Astrocyte (in vitro differentiated cells and primary cell): Measurements from ENCODE around the gene TULP4. TPM values are rescaled to one million over a fixed set of nuclear protein-coding genes. Genes with fewer than 3 reads are reported as not detected.

Experiments used
- DNase-seq: peaks from one replicate; pipeline ENCODE4 v3.0.0-alpha.2; 2010; ENCODE audit warnings: low read depth
- FAIRE-seq: peaks from 2 replicates; lab custom pipeline; 2011; peaks lifted over from hg19 to GRCh38; lab: Jason Lieb, UNC
- H2AFZ ChIP-seq: 2 replicates; pipeline ENCODE4 v1.6.0; 2012; ENCODE audit warnings: low read depth, low read length, inconsistent platforms
- H3K27ac ChIP-seq: 2 replicates; pipeline ENCODE4 v1.5.1; 2011; ENCODE audit warnings: low read depth, low read length, inconsistent platforms
- H3K27me3 ChIP-seq: 2 replicates; pipeline ENCODE4 v1.6.0; 2011; ENCODE audit warnings: low read length, inconsistent platforms; ENCODE audit not compliant: insufficient read depth
- H3K36me3 ChIP-seq: 2 replicates; pipeline ENCODE4 v1.5.1; 2011; ENCODE audit warnings: low read length, inconsistent platforms; ENCODE audit not compliant: insufficient read depth
- H3K4me1 ChIP-seq: 2 replicates; pipeline ENCODE4 v1.5.1; 2011; ENCODE audit warnings: low read length, inconsistent platforms; ENCODE audit not compliant: insufficient read depth
- H3K4me2 ChIP-seq: 2 replicates; pipeline ENCODE4 v1.6.0; 2012; ENCODE audit warnings: low read length, inconsistent platforms
- H3K4me3 ChIP-seq: 2 replicates; pipeline ENCODE4 v1.5.1; 2011; ENCODE audit warnings: low read depth, mild to moderate bottlenecking, low read length, inconsistent platforms; ENCODE audit not compliant: insufficient read depth
- H3K79me2 ChIP-seq: 2 replicates; pipeline ENCODE4 v1.6.0; 2012; ENCODE audit warnings: mild to moderate bottlenecking, low read length, inconsistent platforms; ENCODE audit not compliant: insufficient read depth
- H3K9ac ChIP-seq: 2 replicates; pipeline ENCODE4 v1.6.0; 2012; ENCODE audit warnings: mild to moderate bottlenecking, low read length, inconsistent platforms
- H3K9me3 ChIP-seq: 2 replicates; pipeline ENCODE4 v1.5.1; 2012; ENCODE audit warnings: low read depth, mild to moderate bottlenecking, low read length, inconsistent platforms; ENCODE audit not compliant: insufficient read depth
- H4K20me1 ChIP-seq: 2 replicates; pipeline ENCODE4 v1.6.0; 2012; ENCODE audit warnings: low read length, inconsistent platforms; ENCODE audit not compliant: insufficient read depth
- H3K27ac Mint-ChIP-seq: one replicate; pipeline ENCODE4 v1.8.0; 2021; ENCODE audit warnings: mild to moderate bottlenecking, mixed read lengths; ENCODE audit not compliant: unreplicated experiment
- H3K27me3 Mint-ChIP-seq: one replicate; pipeline ENCODE4 v1.8.0; 2021; ENCODE audit warnings: low read depth, mixed read lengths; ENCODE audit not compliant: unreplicated experiment
- H3K36me3 Mint-ChIP-seq: one replicate; pipeline ENCODE4 v1.8.0; 2021; ENCODE audit warnings: low read depth, mixed read lengths; ENCODE audit not compliant: unreplicated experiment
- H3K4me1 Mint-ChIP-seq: one replicate; pipeline ENCODE4 v1.8.0; 2021; ENCODE audit warnings: low read depth, mixed read lengths; ENCODE audit not compliant: unreplicated experiment
- H3K4me3 Mint-ChIP-seq: one replicate; pipeline ENCODE4 v1.8.0; 2021; ENCODE audit warnings: mild to moderate bottlenecking, moderate library complexity, mixed read lengths; ENCODE audit not compliant: unreplicated experiment
- H3K9me3 Mint-ChIP-seq: one replicate; pipeline ENCODE4 v1.8.0; 2021; ENCODE audit warnings: mild to moderate bottlenecking, mixed read lengths; ENCODE audit not compliant: unreplicated experiment
- CTCF ChIP-seq: IDR thresholded peaks from 2 replicates; pipeline ENCODE4 v1.5.1; 2011; ENCODE audit warnings: low read depth, mild to moderate bottlenecking, inconsistent platforms, low read length, moderate library complexity; ENCODE audit not compliant: insufficient read depth
- EZH2 ChIP-seq: IDR thresholded peaks from 2 replicates; pipeline ENCODE4 v1.6.1; 2012; ENCODE audit warnings: mild to moderate bottlenecking, low read length, inconsistent platforms; ENCODE audit not compliant: insufficient read depth
- total RNA-seq: library from RNA; stranded (reverse); gene quantifications from 2 replicates; pipeline ENCODE4 v1.2.1, GENCODE V29; 2021

Gene TULP4
- total RNA-seq, 1 donor from 2014 or later, result 91.2 TPM

- no peak overlapping the region for H2AFZ ChIP-seq
- H3K4me1 Mint-ChIP-seq, result no peaks in the 10 kb centered on the region
- H3K36me3 ChIP-seq, result no peaks in the 10 kb centered on the region
- peaks cover 30% of the 10 kb centered on the region for H3K27me3 Mint-ChIP-seq
- H3K27me3 ChIP-seq, result no peaks in the 10 kb centered on the region
- H3K27ac Mint-ChIP-seq, result no peak overlapping the region
- H3K9me3 Mint-ChIP-seq, result peaks cover 32% of the 10 kb centered on the region
- H3K9me3 ChIP-seq, result peaks cover 2% of the 10 kb centered on the region
- peaks cover 10% of the 10 kb centered on the region for H3K36me3 Mint-ChIP-seq
- no peak overlapping the region for H3K4me3 ChIP-seq
- H3K4me2 ChIP-seq, result no peak overlapping the region
- FAIRE-seq, result no peak
- no peak overlapping the region for H3K9ac ChIP-seq
- no peak overlapping the region for H3K4me3 Mint-ChIP-seq
- H3K79me2 ChIP-seq, result no peaks in the 10 kb centered on the region
- H4K20me1 ChIP-seq, result no peaks in the 10 kb centered on the region
- no peak for DNase-seq
- TF ChIP-seq EZH2, result no peak
- no peak for TF ChIP-seq CTCF
- H3K4me1 ChIP-seq, result no peaks in the 10 kb centered on the region
- no peak overlapping the region for H3K27ac ChIP-seq
These were observed 216.6 kb downstream of the TULP4 start for GRCh38 chr6:158528826-158529225.

GRCh38 chr6:158529629-158530028, 217.4 kb downstream of the TULP4 start:
- Mint-ChIP-seq H3K4me3 (no peak overlapping the region), H3K4me1 (no peaks in the 10 kb centered on the region), H3K9me3 (peaks cover 29% of the 10 kb centered on the region), H3K27me3 (peaks cover 30% of the 10 kb centered on the region), H3K36me3 (peaks cover 6% of the 10 kb centered on the region), H3K27ac (no peak overlapping the region)
- H3K4me2 ChIP-seq, result no peak overlapping the region
- TF ChIP-seq CTCF (no peak), EZH2 (no peak)
- H3K9me3 ChIP-seq, result no peaks in the 10 kb centered on the region
- H3K4me1 ChIP-seq, result no peaks in the 10 kb centered on the region
- no peaks in the 10 kb centered on the region for H4K20me1 ChIP-seq
- no peaks in the 10 kb centered on the region for H3K36me3 ChIP-seq
- FAIRE-seq, result no peak
- no peak overlapping the region for H2AFZ ChIP-seq
- H3K79me2 ChIP-seq, result no peaks in the 10 kb centered on the region
- no peaks in the 10 kb centered on the region for H3K27me3 ChIP-seq
- no peak overlapping the region for H3K9ac ChIP-seq
- H3K4me3 ChIP-seq, result no peak overlapping the region
- DNase-seq, result no peak
- no peak overlapping the region for H3K27ac ChIP-seq

GRCh38 chr6:158531566-158531965, 219.3 kb downstream of the TULP4 start:
- Mint-ChIP-seq H3K27ac (no peak overlapping the region), H3K4me3 (no peak overlapping the region), H3K9me3 (peaks cover 21% of the 10 kb centered on the region), H3K27me3 (peaks cover 20% of the 10 kb centered on the region), H3K36me3 (no peaks in the 10 kb centered on the region), H3K4me1 (no peaks in the 10 kb centered on the region)
- Histone ChIP-seq H3K9ac (no peak overlapping the region), H3K36me3 (no peaks in the 10 kb centered on the region), H3K27ac (no peak overlapping the region), H3K79me2 (no peaks in the 10 kb centered on the region), H3K4me2 (no peak overlapping the region), H3K4me1 (no peaks in the 10 kb centered on the region), H4K20me1 (no peaks in the 10 kb centered on the region), H3K4me3 (no peak overlapping the region), H2AFZ (no peak overlapping the region), H3K27me3 (no peaks in the 10 kb centered on the region), H3K9me3 (no peaks in the 10 kb centered on the region)
- TF ChIP-seq EZH2 (no peak), CTCF (no peak)
- DNase-seq, result no peak
- no peak for FAIRE-seq
